ENCODE measurements around the gene TOP2B.
A peak's percentile ranks its signal among the peaks of the same experiment; 100 is the strongest.

Gene TOP2B

DNA sequence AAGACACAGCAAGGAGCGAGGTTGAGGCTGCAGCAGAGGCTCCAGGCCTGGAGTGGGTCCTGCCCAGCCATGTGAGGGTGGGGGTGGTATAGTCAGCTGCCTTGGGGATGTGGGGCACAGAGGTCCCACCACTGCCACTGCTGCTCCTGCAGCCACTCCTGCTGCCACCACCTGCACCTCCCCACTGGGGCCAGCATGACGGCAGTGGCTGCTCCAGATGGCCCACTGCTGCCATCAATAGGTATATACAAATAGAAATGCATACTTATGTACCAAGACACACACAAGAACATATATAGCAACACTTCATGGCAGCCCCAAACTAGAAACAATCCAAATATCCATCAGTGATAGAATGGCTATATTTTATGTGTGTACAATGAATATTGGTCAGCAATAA, 10.0 kb upstream of the TOP2B start:
- no peak for DNase-seq (ENCODE audit: low read depth)

DNA sequence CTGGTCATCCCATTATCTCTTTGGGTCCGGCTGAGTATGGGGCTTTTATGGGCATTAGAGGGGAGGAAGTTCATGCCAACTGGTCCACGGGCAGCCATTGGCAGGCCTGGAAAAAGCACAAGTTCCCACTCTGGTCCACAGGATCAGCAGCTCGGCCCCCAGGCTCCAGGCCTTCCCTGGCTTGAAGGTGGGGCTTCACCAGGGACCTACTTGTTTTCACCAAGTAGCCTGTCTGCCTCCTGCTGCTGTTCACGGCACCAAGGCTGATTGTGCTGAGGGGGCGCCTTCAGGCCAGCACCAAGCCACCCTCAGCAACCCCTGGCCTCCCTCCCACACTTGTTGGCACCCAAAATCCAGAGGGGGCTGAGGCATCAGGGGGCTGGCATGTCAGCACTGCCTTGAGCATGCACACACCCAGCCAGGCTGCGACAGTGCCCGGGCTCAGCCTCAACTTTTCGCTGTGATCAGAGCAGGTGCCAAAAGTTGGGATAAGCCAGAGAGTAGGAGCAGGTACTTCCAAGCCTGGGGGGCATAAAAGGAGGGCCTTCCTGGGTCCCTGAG, 9.1 kb upstream of the TOP2B start:
- DNase-seq (ENCODE audit: low read depth) = no peak

DNA sequence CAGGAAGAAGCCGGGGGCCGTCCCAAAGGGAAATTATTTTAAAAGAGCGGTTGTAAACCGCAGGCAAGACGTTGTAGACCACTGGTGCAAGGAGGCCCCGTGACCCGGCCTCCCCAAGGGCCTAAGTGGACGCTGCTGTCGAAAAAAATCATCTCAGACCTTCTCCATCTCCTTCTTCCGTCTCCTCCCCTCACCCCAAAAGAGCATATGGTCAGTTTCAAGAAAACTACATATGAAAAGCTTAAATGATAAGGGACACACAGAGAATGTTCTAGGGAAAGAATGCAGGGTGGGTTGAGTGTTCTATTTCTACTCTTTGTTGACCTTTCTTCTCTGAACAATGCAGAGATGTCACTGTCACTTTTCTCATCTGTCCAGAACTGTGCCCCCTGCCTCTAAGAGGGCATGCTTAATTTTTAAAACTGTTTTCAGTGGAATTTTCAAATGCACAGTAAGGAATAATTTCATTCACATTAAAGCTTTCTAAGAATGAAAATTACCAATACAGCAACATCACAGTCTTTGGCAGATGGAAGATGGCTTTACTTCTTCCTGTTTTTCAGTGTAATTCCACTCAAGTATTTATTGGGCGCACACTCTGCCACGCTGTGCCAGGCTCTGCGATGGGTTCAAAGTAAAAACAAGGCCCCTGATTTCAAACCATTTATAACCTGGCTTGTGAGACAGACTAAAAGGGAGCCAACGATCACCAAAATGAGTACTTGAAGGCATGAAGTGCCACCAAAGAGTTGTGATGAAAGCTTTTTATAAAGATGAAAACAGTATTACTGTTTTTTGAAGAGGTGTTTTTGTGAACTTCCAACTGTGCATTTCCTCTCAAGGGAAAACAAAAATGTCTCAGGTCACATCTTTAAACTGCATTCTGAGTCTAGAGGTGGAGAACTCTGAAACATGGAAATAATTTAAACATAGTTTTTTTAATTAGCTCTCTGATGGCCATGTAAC, 891 bp upstream of the TOP2B start:
- DNase-seq (ENCODE audit: low read depth) = no peak

DNA sequence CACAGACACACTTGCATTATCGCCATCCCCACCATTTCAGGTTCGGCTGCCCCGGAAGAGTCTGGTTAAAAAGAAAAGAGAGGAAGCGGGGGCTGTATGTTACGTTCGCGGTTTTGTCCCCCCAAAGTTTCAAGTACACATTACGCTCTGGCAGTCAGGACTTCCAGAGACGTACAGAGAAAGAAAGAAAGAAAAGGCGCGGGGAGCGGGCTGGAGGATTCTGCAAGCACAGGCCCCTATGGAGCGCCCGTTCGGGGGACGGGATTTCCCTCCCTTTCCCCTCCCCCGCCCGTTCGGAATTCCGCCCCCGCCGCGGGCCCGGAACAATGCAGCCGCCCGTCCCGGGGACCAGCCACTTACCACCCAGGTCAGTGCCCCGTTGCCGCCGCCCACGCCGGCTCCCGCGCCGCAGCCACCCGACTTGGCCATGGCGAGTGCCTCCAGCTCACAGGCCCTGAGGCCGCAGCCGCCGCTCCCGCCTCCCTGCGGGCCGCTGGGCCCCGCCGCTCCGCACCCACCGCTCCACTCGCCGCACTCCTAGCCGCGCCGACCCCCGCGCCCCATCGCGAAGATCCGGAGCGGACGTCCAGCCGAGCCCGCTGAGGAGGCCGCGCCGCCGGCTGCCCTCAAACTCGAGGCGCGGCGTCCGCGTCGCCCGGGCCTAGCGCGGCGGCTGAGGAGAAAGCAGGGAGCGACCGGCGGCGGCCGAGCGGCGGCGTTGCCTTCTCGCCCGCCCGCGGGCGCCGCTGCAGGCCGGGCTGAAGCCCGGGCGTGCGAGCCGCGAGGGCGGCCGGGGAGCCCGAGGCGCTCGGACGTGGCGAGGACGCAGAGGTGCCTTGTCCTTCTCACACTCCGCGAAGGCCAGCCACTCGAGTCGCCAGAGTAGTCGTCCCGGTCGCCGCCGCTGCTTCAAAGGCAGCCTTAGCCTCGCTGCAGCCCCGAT, 567 bp downstream of the TOP2B start:
- DNase-seq (ENCODE audit: low read depth) = peak; percentile 54

DNA sequence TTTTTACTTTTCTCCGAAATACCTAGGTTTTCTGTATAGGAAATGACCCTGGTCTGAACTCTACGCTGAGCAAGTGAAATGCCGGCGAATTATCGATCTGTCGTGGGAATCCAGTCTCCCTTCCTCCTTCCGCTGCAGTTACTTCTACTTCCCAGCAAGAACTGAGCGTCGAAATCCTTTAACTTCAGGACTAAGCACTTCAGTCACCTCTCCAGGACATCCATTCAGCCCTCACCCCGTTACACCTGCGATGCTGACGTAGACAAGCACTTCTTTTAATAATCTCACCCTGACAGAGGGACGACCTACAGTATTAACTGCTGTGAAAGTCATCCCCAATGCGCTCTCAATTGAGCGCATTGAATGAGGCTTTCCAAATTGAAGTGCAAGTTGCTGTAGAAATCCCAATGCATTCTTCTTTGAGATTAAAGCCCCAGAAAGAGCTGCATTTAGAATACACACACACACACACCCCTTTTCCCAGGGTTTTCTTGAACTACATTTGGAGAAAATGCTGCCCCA, 1.3 kb downstream of the TOP2B start:
- DNase-seq (ENCODE audit: low read depth) = peak; percentile 25

DNA sequence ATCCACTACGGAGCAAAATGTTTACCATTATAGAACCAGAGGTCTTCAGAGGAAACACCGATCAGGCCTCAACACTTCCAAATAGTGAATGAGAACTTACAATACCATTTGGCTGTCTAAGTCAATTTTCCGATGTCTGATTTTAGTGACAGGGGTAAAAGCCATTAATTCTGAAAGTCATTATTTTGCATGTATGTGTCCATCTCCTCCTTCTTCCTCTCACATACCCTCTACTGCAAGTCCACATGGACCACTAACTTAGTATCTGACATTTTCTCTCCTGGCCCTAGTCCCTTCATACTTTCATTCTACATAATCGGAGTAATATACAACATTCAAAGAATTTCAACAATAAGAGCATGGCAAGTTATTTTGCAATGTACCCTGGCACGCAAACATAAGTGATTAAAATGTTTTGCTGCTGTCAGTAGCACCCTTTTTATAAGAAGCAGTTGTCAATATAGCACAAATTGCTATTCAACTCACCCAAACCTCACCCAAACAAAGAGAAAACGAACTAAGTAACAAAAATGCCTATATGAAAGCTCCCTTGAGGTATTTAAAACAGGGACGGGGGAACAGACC, 1.9 kb downstream of the TOP2B start:
- peak; percentile 9 for DNase-seq (ENCODE audit: low read depth)

DNA sequence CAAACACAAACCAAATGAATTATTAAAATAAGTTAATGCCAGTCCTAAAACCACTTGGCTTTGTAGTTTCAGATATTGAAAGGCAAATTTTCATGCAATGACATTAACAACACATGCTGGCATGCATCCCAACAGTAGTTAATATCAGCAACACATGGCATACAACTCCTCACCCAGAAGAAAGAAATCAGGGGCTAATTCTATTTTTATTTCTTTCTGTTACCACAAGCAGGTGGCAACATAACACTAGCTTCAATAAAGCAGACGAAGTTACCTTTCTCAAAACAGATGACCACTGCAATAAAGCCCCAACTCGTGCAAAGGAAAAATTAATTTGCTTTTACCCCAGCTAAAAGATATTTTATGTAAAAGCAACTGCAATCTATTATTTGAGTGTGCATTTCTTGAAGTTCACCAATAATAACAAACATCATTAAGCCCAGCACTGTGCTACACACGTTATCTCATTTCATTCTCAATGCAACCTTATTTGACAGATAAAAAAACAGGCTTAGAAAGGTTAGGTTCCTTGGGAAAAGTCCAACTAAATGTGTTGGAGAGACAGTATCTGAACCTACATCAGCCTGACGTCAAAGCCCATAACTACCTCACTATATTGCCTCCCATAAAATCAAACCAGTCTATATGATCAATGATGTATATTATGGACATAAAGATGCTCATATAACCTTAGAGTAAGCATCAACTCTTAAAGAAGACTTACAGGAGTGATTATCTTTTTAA, 2.8 kb downstream of the TOP2B start:
- DNase-seq (ENCODE audit: low read depth) = no peak

DNA sequence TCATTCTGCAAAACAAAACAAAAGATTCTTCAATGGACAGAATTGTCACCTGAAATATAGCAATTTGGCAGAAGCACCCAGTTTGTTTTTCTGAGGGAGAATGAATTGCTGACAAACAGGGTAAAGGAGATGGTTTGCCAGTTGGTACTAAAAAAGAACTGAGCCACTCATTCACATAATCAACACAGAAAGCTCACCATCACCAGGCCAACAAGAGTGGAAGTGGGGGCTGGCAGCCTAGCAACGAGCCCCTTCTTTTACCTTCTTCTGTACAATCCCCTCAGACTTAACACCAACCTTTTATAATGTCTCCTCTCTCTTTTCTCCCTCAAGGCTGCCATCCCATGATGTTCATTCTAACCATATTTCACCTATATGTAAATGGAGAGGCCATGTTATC, 5.9 kb downstream of the TOP2B start:
- no peak for DNase-seq (ENCODE audit: low read depth)

DNA sequence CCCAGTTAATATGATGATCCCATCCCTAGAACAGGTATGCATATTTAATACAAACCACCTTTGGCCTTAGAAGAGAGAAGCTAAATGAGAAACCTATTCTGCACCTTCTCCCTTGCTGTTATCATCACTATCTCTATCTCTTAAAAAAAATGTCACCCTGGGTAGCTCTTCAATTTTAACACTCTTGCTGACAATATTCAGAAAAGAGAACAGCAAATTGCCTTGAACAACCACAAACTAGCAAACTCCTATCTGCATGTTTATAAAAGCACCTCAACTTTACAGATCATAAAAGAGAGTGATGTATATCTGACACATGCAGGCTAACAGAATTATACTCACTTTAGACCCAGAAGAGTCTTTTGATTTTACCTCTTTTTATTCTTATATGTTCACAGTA, 7.4 kb downstream of the TOP2B start:
- no peak for DNase-seq (ENCODE audit: low read depth)

DNA sequence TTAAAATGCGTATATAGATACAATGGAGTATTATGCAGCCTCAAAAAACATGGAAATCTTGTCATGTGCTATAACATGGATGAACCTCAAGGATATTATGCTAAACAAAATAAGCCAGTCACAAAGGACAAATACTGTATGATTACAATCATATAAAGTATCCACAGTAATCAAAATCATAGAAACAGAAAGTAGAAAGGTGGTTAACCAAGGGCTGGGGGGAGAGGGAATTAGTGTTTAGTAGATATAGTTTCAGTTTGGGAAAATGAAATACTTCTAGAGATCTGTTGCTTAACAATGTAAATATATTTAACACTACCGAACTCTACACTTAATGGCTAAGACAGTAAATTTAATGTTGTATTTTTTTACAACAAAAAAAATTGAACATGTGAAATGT, 9.0 kb downstream of the TOP2B start:
- no peak for DNase-seq (ENCODE audit: low read depth)

DNA sequence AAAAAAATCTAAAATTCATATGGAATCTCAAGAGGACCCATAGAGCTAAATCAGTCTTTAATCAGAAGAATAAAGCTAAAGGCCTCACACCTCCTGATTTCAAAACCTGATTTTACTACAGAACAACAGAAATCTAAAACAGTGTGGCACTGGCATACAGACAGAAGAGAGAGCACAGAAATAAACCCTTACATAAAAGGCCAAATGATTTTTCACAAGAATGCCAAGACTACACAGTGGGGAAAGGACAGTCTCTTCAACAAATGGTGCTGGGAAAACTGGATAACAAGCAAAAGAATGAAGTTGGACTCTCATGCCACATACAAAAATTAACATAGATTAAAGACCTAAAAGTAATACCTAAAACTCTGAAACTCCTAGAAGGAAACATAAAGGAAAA, 10.1 kb downstream of the TOP2B start:
- DNase-seq (ENCODE audit: low read depth) = no peak

DNA sequence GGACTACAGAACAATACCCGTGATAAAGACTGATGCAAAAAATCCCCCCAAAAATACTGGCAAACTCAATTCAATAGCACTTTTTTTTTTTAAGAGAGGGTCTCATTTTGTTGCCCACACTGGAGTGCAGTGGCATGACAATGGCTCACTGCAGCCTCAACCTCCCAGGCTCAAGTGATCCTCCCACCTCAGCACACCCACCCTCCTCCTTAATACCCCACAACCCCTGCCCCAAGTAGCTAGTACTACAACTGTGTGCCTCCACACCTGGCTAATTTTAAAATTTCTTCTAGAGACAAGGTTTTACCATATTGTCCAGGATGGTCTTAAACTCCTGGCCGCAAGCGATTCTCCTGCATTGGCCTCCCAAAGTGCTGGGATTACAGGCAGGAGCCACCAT, 11.4 kb downstream of the TOP2B start:
- DNase-seq (ENCODE audit: low read depth) = no peak

DNA sequence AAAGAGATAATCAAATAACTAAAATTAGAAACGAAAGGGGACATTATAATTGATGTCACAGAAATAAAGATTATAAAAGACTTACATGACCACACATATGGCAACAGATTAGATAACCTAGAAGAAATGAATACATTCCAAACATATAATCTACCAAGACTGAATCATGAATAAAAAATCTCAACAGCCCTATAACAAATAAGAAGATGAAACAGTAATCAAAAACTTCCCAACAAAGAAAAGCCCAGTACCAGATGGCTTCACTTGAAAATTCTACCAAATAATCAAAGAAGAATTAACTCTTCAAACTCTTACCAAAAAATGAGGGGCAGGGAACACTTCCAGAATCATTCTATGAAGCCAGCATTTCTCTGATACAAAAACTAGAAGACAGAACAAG, 11.8 kb downstream of the TOP2B start:
- peak; percentile 39 for DNase-seq (ENCODE audit: low read depth)

DNA sequence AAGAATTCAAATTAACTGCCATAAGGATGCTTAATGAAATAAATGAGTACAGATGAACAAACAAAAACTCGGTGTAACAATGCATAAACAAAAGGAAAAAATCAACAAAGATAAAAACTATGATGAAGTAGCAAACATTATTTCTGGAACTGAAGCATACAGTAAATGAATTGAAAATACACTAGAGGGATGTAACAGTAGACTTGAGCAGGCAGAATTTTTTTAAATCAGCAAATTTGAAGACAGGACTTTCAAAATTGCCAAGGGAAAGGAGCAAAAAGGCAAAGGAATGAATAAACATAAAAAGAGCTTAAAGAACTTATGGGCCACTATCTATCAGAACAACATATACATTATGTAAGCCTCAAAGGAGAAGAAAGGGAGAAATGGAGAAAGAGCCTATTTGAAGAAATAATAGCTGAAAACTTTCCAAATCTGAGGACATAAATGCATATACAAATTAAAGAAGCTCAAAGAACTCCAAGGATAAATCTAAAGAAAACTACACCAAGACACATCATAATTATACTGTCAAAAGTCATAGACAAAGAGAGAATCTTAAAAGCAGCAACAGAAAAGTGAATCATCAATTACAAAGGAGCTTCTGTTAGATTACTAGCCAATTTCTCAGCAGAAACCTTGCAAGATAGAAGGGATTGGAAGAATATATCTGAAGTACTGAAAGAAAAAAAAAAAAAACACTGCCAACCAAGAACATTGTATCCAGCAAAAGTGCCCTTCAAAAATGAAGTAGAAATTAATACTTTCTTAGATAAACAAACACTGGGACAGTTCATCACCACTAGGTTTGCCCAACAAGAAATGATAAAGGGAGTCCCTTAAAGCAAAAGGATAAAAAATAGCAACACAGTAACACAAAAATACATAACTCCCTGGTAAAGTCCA, 15.5 kb downstream of the TOP2B start:
- no peak for DNase-seq (ENCODE audit: low read depth)

DNA sequence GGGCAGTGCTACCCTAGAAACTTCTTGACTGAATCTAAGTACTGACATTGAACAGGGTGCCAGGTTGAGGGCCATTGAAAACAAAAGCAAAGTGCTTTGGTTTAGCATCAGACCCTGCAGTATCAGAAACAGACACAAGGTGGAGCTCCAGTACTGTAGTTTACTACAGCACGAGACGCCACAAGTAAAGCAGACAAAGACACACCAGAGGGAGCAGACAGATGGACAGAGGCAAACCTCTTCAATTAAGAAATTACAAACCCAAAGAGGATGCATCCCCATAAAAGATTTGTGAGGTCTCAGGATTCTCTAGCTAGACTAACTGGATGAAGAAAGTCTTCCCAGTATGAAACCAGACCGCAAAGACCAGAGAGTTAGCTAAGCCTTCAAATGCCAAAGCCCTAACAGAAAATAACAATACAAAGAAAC, 16.6 kb downstream of the TOP2B start:
- peak; percentile 80 for DNase-seq (ENCODE audit: low read depth)

DNA sequence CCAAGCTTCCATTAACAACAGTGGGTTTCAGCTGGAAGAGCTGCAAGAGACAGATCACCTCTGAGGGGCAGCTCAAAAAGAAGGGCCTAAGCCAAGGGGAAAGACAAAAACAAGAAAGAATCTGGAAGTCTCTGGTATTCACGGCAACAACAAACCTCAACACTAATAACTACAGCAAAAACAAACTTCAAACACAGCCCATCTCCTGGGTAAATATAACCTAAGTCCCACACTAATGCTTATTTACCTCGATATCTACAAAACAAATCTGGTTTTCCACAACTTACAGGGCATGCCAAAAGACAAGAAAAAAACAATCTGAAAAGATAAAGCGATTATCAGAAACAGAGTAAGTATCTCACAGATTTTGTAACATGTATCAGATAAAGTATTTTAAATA, 29.7 kb downstream of the TOP2B start:
- no peak for DNase-seq (ENCODE audit: low read depth)

DNA sequence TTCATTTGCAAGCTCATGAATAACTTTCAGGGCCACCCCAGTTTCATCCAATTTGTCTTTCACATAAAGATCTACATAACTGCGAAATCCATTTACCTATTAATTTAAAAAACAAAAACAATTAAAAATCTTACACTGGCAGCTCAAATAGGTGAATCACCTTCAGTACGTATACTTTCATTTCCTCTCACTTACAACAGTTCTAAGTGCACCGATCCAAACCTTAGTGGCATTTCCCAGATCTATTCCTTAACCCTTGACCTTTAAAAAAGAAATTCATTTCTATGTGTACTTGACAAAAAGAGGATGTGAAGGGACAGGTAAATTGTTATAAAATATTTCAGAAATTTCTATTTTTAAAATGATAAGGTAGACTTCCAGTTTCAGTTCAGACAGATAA, 30.8 kb downstream of the TOP2B start:
- no peak for DNase-seq (ENCODE audit: low read depth)

DNA sequence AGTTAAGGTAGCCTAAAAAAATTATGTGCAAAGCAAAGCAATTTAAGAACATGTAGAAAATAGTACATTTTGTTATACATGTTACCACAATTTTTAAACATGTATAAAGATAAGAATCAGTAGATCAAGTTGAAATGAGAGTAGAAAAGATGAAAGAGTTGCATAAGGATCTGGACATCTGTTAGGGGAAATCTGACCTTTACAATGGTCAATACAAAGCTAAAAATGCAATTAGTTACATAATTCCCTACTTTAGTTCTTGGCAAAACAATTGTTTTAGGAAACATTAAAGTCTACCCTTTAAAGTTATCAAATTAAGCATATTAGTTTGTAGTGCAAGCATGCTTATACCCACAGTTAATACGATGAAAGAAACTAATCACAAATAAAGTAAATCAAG, 32.7 kb downstream of the TOP2B start:
- no peak for DNase-seq (ENCODE audit: low read depth)

DNA sequence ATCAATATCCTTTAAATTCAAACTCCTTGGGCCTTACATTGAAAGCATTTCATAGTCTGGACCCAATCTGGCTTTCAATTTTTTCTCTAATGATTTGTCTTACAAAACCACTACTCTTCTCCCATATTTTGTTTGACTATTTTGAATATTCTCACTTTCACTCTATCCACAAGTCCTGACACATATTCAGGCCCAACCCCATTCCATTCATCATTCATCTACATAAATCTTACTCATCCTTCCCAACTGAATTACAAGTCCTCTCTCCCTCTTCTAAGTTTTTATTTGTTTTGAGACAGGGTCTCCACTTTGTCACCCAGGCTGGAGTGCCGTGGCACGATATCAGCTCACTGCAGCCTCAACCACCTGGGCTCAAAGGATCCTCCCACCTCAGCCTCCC, 43.6 kb downstream of the TOP2B start:
- no peak for DNase-seq (ENCODE audit: low read depth)

DNA sequence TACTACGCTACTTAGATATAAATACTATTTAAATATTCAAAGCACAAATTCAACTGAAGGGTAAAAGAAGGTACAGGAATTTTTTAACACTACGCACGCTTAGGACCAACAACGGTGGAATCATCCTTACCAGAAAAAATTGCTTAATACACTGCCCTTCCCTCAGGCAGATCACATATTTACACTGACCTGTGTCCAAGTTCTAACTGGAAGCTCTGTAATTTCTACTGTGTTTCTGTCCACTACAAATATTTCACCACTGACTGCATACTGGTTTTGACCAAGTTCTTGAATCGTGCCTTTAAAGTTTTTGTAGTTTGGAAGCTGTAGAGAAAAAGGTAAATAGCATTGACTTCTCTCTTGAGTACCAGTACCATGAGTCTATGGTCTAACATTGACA, 44.2 kb downstream of the TOP2B start:
- peak; percentile 7 for DNase-seq (ENCODE audit: low read depth)

Data from EH (cell line).